Measurements from ENCODE around the gene ALK. TPM values are rescaled to one million over a fixed set of nuclear protein-coding genes. Genes with fewer than 3 reads are reported as not detected.

ALK gene
- total RNA-seq, 4 donors from 2014 or later = 0.08 to 0.40 (median 0.28) TPM

GRCh38 chr2:29426354-29426753, 495.0 kb downstream of the ALK start:
- Histone ChIP-seq H3K36me3 (no peaks in the 10 kb centered on the region), H3K9me3 (no peaks in the 10 kb centered on the region), H3K4me3 (replicated peaks in 1 of 3) (no peak overlapping the region), H3K27ac (no peak overlapping the region), H3K27me3 (no peaks in the 10 kb centered on the region), H3K4me1 (peaks cover 0 to 5% of the 10 kb centered on the region in 2 donors)
- no peak for DNase-seq
- intact Hi-C loops (cut with DNase I) = no loop called here
- TF ChIP-seq CTCF (IDR thresholded peaks at IDR 0.05) (no peak), POLR2A (IDR thresholded peaks at IDR 0.05) (no peak)

- Histone ChIP-seq H3K4me3 (replicated peaks in 1 of 3) (no peak overlapping the region), H3K4me1 (peaks cover 0 to 5% of the 10 kb centered on the region in 2 donors), H3K27me3 (no peaks in the 10 kb centered on the region), H3K36me3 (no peaks in the 10 kb centered on the region), H3K9me3 (no peaks in the 10 kb centered on the region), H3K27ac (no peak overlapping the region)
- TF ChIP-seq CTCF (IDR thresholded peaks at IDR 0.05) (no peak), POLR2A (IDR thresholded peaks at IDR 0.05) (no peak)
- no peak for DNase-seq
- intact Hi-C loops (cut with DNase I) = no loop called here
- whole genome bisulfite sequencing, 2 donors = 95 to 97% methylated on average over 1 of the region's 1 CpG
Observed at GRCh38 chr2:29425866-29426265, 495.5 kb downstream of the ALK start.

GRCh38 chr2:29423061-29423666, 498.2 kb downstream of the ALK start:
- WGBS, 2 donors = 64 to 66% methylated on average over 6 of the region's 6 CpGs
- Histone ChIP-seq H3K36me3 (no peaks in the 10 kb centered on the region), H3K4me1 (no peaks in the 10 kb centered on the region), H3K27ac (no peak overlapping the region), H3K4me3 (replicated peaks in 1 of 3) (no peak overlapping the region), H3K9me3 (no peaks in the 10 kb centered on the region), H3K27me3 (no peaks in the 10 kb centered on the region)
- intact Hi-C loops (cut with DNase I) = no loop called here
- TF ChIP-seq CTCF (IDR thresholded peaks at IDR 0.05) (no peak), POLR2A (IDR thresholded peaks at IDR 0.05) (no peak)
- DNase-seq = no peak

- Histone ChIP-seq H3K27me3 (no peaks in the 10 kb centered on the region), H3K4me3 (replicated peaks in 1 of 3) (no peak overlapping the region), H3K4me1 (peaks cover 3 to 6% of the 10 kb centered on the region in 2 donors), H3K36me3 (no peaks in the 10 kb centered on the region), H3K9me3 (no peaks in the 10 kb centered on the region), H3K27ac (no peak overlapping the region)
- DNase-seq = no peak
- WGBS, 2 donors = 68 to 72% methylated on average over 12 of the region's 12 CpGs
- intact Hi-C loops (cut with DNase I) = no loop called here
- TF ChIP-seq CTCF (IDR thresholded peaks at IDR 0.05) (no peak), POLR2A (IDR thresholded peaks at IDR 0.05) (no peak)
Observed at GRCh38 chr2:29420999-29421782, 500.2 kb downstream of the ALK start.

DNA sequence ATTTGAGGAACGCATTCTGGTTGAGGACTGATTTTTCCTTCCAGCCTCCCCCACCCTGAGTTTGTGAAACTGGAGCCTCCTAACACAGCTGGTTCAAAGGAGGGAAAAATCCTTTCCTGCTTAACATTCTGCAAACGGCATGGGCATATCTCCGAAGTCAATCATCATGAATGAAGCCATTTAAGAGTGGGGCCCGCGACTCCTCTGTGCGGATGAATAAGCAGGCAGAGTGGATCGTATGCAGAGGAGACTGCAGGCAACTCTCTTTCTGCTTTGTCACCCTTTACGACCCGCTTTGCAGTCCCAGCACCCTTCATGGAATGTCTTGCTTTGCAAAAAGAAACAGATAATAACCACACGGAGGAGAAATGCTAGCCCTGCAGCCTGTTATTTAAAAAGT, 500.9 kb downstream of the ALK start:
- Histone ChIP-seq H3K4me1 (peaks cover 3 to 6% of the 10 kb centered on the region in 2 donors), H3K9me3 (no peaks in the 10 kb centered on the region), H3K27ac (no peak overlapping the region), H3K36me3 (no peaks in the 10 kb centered on the region), H3K4me3 (replicated peaks in 1 of 3) (no peak overlapping the region), H3K27me3 (no peaks in the 10 kb centered on the region)
- TF ChIP-seq CTCF (IDR thresholded peaks at IDR 0.05) (no peak), POLR2A (IDR thresholded peaks at IDR 0.05) (no peak)
- 42 to 52% methylated on average over 10 of the region's 10 CpGs for WGBS, 2 donors
- DNase-seq = peak in 1 of 2 donors; percentile 4
- intact Hi-C loops (cut with DNase I) = no loop called here

Measured in thyroid gland (tissue), 4 donors.